Measurements from ENCODE around the gene S100A7A.

Gene S100A7A

DNA sequence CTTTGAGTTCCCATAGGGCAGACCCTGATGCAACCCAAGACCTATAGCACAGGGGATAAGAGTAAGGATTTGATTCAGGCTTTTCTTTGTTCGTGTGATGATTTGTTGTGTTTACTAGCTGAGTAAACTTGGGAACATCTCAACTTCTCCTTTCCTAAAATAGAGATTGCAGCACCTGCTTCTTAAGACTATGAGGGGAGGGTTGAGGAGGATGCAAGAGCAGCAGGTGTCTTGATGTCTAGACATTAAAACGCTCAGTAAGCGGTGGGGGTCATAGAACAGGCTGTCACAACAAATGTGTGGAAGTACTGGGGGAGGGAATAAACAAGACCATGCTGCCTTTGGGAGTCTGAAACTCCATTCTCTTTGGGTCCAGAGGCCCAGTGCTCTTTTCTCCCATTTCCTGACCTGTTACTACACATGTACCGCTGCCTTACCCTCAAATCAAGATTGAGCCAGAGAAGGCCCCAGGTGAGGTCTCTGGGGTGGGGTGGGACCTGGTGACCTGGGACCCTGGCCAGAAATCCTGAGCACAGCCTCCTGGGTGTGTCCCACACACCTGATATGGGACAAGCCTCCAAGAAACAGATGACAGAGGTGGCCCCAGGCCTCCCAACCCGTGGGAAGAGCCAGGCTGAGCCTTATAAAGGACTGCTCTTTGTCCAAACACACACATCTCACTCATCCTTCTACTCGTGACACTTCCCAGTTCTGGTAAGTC, at the start of gene S100A7A:
TSS of gene S100A7A (plus strand) at position 671 of the 721 bp plus-strand sequence. CDS start 1,563 bp downstream, outside the sequence.
- ATAC-seq (replicated peaks; ENCODE audit: extremely low read depth, poor library complexity, severe bottlenecking): no peak
- Mint-ChIP-seq H3K9me3 (no peaks in the 10 kb centered on the region), H3K27me3 (peaks cover 46% of the 10 kb centered on the region), H3K4me1 (no peaks in the 10 kb centered on the region), H3K27ac (ENCODE audit: low read depth) (no peak within 1 kb of the TSS), H3K4me3 (no peak within 1 kb of the TSS), H3K36me3 (ENCODE audit: insufficient read depth) (peaks cover 2% of the 10 kb centered on the region)
- no peak for DNase-seq (ENCODE audit: low spot score in 2 of 2)

DNA sequence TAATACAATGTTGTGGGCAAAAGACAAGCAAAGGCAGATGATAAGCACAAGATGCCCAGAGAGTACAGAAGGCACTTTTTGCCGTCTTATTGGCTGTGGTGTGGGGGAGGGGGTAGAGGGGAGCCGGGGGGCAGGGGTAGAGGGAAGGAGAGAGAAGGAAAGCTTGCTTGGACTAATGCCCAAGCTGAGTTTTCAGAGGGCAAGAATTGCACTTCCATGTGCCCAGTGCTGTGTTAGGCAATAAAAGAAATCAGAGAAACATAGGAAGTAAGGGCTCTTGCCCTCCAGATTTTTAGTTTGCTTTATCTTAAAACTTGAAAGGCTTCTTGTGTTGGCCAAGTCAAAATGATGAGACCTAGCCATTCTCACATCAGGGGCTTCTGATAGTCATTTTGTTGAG, 49.2 kb upstream of the S100A7A start:
- no peak overlapping the region for H3K27ac Mint-ChIP-seq (ENCODE audit: low read depth)
- no peaks in the 10 kb centered on the region for H3K9me3 Mint-ChIP-seq
- no peaks in the 10 kb centered on the region for H3K4me1 Mint-ChIP-seq
- peaks cover 67% of the 10 kb centered on the region for H3K27me3 Mint-ChIP-seq
- H3K36me3 Mint-ChIP-seq (ENCODE audit: insufficient read depth): no peaks in the 10 kb centered on the region
- no peak for ATAC-seq (replicated peaks; ENCODE audit: extremely low read depth, poor library complexity, severe bottlenecking)
- no peak for DNase-seq (ENCODE audit: low spot score in 2 of 2)
- H3K4me3 Mint-ChIP-seq: no peak overlapping the region

DNA sequence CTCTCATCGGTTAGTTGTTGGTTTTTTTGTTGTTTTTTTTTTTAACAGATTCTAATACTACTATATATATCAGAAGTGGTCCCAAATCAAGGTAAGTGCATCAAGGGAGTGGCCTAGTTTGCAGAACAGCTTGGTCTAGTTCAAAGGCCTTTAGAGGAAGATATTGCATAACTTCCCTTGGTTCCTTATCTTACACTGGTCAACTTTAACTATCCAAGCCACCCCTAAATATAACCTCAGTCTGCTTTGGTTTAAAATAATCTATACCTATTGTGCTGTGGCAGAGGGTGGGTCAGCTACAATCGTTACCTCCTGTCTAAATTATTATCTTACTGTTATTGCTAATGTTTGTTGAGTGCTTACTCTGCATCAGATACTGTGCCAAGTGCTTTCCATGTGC, 47.8 kb upstream of the S100A7A start:
- no peaks in the 10 kb centered on the region for H3K4me1 Mint-ChIP-seq
- DNase-seq (ENCODE audit: low spot score in 2 of 2) (no peak), ATAC-seq (replicated peaks; ENCODE audit: extremely low read depth, poor library complexity, severe bottlenecking) (no peak)
- no peaks in the 10 kb centered on the region for H3K9me3 Mint-ChIP-seq
- H3K4me3 Mint-ChIP-seq: no peak overlapping the region
- peaks cover 67% of the 10 kb centered on the region for H3K27me3 Mint-ChIP-seq
- H3K36me3 Mint-ChIP-seq (ENCODE audit: insufficient read depth): no peaks in the 10 kb centered on the region
- H3K27ac Mint-ChIP-seq (ENCODE audit: low read depth): no peak overlapping the region

DNA sequence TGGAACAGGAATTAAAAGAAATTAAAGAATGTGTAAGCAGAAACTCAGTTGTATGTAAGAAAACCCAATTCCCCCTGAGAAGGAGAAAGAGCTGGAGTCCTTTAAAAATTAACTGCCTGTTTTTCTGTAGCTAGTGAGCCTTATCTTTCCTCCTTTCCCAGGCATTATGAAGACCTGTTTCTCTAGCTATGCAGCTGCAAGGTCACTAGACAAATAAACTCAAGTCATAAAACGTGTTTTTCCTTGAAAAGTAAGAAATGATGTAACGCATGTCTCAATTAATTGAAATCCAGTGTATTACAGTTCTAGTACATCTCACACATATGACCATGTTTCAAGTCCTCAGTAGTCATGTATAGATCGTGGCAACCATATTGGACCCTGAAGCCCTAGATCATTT, 46.2 kb upstream of the S100A7A start:
- H3K27ac Mint-ChIP-seq (ENCODE audit: low read depth): no peak overlapping the region
- H3K4me1 Mint-ChIP-seq: no peaks in the 10 kb centered on the region
- H3K9me3 Mint-ChIP-seq: no peaks in the 10 kb centered on the region
- no peaks in the 10 kb centered on the region for H3K36me3 Mint-ChIP-seq (ENCODE audit: insufficient read depth)
- H3K27me3 Mint-ChIP-seq: peaks cover 61% of the 10 kb centered on the region
- ATAC-seq (replicated peaks; ENCODE audit: extremely low read depth, poor library complexity, severe bottlenecking): no peak
- no peak for DNase-seq (ENCODE audit: low spot score in 2 of 2)
- no peak overlapping the region for H3K4me3 Mint-ChIP-seq

DNA sequence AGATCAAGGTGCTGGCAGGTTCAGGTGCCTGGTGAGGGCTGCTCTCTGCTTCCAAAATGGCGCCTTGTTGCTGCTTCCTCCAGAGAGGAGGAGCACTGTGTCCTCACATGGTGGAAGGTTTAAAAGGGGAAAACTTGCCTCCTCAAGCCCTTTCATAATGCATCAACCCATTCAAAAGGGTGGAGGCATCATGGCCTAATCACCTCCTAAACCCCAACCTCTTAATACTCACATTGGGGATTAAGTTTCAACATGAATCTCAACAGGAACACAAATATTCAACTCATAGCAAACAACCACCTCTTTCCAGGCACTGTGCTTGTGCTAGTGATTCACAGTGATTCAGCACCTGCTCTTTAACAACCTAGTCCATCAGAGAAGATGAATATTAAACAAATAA, 45.1 kb upstream of the S100A7A start:
- DNase-seq (ENCODE audit: low spot score in 2 of 2) (no peak), ATAC-seq (replicated peaks; ENCODE audit: extremely low read depth, poor library complexity, severe bottlenecking) (no peak)
- H3K36me3 Mint-ChIP-seq (ENCODE audit: insufficient read depth): no peaks in the 10 kb centered on the region
- H3K9me3 Mint-ChIP-seq: no peaks in the 10 kb centered on the region
- H3K27me3 Mint-ChIP-seq: peaks cover 56% of the 10 kb centered on the region
- H3K4me3 Mint-ChIP-seq: no peak overlapping the region
- no peak overlapping the region for H3K27ac Mint-ChIP-seq (ENCODE audit: low read depth)
- H3K4me1 Mint-ChIP-seq: no peaks in the 10 kb centered on the region

DNA sequence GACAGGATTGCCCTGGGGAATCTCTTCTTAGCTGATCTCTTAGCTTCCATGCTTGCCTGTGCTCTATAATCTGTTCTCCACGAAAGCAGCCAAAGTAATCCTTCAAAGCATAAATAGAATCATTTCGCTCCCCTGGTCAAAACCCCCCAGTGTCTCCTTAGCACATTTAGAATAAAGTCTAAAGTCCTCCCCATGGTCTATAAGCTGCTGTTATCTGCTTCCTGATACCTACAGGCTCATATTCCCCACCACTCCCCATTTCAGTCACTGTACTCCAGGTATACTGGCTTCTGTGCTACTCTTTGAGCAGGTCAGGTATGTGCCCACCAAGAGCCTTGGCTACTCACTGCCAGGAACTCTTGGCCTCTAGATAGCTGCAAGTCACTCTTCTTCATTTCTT, 43.7 kb upstream of the S100A7A start:
- no peak overlapping the region for H3K4me3 Mint-ChIP-seq
- H3K27me3 Mint-ChIP-seq: peaks cover 63% of the 10 kb centered on the region
- H3K36me3 Mint-ChIP-seq (ENCODE audit: insufficient read depth): no peaks in the 10 kb centered on the region
- no peaks in the 10 kb centered on the region for H3K4me1 Mint-ChIP-seq
- no peak overlapping the region for H3K27ac Mint-ChIP-seq (ENCODE audit: low read depth)
- no peak for DNase-seq (ENCODE audit: low spot score in 2 of 2)
- no peak for ATAC-seq (replicated peaks; ENCODE audit: extremely low read depth, poor library complexity, severe bottlenecking)
- H3K9me3 Mint-ChIP-seq: no peaks in the 10 kb centered on the region

DNA sequence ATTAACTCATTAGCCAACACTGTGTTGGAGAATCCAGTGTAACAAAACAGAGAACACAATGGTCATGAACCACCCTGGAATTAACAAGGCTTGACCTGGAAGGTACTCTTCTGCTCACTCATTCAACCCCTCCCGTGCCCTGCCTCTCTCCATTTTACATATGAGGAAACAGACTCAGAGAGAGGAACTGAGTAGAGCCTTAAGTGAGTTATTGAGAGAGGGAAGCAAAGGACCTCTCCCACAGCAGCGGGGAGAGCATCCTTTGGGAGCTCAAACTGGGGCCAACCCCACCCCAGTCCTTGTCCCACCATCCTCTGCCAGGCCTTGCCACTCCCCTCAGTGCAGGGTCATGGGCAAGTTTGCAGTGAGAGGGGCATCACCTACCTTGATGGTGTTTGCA, 42.2 kb upstream of the S100A7A start:
- ATAC-seq (replicated peaks; ENCODE audit: extremely low read depth, poor library complexity, severe bottlenecking): no peak
- Mint-ChIP-seq H3K4me1 (no peaks in the 10 kb centered on the region), H3K36me3 (ENCODE audit: insufficient read depth) (no peaks in the 10 kb centered on the region)

DNA sequence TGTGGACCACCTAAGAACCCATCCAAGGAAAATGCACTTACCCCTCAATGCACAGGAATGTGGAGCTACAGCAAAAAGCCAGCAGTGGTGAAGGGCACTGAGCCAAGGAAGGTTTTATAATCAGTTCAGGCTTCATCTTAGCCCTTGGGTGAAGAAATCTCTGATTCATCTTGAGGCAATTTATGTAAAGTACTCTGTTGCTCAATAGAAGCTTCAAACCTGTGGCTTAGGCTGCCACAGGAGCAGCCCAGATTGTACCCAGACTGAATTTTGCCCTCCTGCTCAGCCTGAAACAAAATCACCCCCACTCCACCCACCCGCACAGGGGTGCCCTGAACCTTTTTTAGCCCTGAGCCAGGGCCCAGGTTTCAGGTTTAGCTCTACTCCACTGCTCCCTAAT, 40.8 kb upstream of the S100A7A start, which contains the start of gene S100A12:
TSS of gene S100A12 (minus strand) at position 111 of the 400 bp plus-strand sequence. CDS start 1,029 bp downstream, outside the sequence.
- DNase-seq (ENCODE audit: low spot score in 2 of 2) (no peak), ATAC-seq (replicated peaks; ENCODE audit: extremely low read depth, poor library complexity, severe bottlenecking) (no peak)
- Mint-ChIP-seq H3K27me3 (peaks cover 73% of the 10 kb centered on the region), H3K4me3 (no peak within 1 kb of the TSS), H3K27ac (ENCODE audit: low read depth) (no peak within 1 kb of the TSS), H3K9me3 (no peaks in the 10 kb centered on the region), H3K4me1 (no peaks in the 10 kb centered on the region), H3K36me3 (ENCODE audit: insufficient read depth) (no peaks in the 10 kb centered on the region)

More for the DNA sequence above, 42.2 kb upstream of the S100A7A start:
- Mint-ChIP-seq H3K4me3 (no peak overlapping the region), H3K27ac (ENCODE audit: low read depth) (no peak overlapping the region), H3K9me3 (no peaks in the 10 kb centered on the region), H3K27me3 (peaks cover 78% of the 10 kb centered on the region)
- DNase-seq (ENCODE audit: low spot score in 2 of 2): no peak

DNA sequence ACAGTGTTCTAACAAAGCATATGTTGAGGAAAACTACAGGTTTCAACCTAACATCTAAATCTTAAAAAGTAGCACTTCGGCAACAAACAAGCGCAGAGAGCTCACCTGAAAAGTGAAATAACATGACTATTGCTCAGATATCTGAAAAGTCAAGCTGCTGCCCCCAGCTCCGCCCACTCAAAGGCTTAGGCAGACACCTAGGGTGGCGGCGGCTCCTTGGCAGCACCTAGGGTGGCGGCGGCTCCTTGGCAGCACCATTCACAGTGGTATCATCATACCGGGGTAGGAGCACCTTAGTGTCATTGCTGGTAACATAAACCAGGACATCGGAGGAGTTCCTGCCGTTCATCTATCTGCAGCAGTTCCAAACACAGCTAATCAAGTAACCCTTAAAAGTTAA, 36.7 kb upstream of the S100A7A start:
- no peak overlapping the region for H3K27ac Mint-ChIP-seq (ENCODE audit: low read depth)
- DNase-seq (ENCODE audit: low spot score in 2 of 2) (no peak), ATAC-seq (replicated peaks; ENCODE audit: extremely low read depth, poor library complexity, severe bottlenecking) (no peak)
- peaks cover 82% of the 10 kb centered on the region for H3K27me3 Mint-ChIP-seq
- no peak overlapping the region for H3K4me3 Mint-ChIP-seq
- H3K4me1 Mint-ChIP-seq: no peaks in the 10 kb centered on the region
- H3K9me3 Mint-ChIP-seq: peaks cover 20% of the 10 kb centered on the region
- no peaks in the 10 kb centered on the region for H3K36me3 Mint-ChIP-seq (ENCODE audit: insufficient read depth)

DNA sequence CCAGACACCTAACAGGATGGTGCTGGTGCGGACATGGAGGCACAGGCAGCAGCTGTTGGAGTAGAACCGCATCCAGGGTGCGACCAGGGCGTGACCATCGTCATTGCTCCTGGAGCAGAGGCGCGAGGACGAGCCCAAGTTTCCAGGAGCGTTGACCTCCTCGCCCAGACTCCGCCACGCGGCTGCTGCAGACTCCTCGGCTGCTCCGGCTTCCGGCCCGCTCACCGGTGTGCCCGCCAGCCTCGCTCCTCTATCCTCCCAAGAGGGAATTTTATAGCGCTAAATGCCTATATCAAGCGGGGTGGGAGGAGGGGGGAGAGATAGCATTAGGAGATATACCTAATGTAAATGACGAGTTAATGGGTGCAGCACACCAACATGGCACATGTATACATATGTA, 35.6 kb upstream of the S100A7A start:
- Mint-ChIP-seq H3K36me3 (ENCODE audit: insufficient read depth) (no peaks in the 10 kb centered on the region), H3K4me1 (no peaks in the 10 kb centered on the region), H3K27me3 (peaks cover 74% of the 10 kb centered on the region), H3K27ac (ENCODE audit: low read depth) (no peak overlapping the region), H3K9me3 (peaks cover 20% of the 10 kb centered on the region), H3K4me3 (no peak overlapping the region)
- ATAC-seq (replicated peaks; ENCODE audit: extremely low read depth, poor library complexity, severe bottlenecking) (no peak), DNase-seq (ENCODE audit: low spot score in 2 of 2) (no peak)

DNA sequence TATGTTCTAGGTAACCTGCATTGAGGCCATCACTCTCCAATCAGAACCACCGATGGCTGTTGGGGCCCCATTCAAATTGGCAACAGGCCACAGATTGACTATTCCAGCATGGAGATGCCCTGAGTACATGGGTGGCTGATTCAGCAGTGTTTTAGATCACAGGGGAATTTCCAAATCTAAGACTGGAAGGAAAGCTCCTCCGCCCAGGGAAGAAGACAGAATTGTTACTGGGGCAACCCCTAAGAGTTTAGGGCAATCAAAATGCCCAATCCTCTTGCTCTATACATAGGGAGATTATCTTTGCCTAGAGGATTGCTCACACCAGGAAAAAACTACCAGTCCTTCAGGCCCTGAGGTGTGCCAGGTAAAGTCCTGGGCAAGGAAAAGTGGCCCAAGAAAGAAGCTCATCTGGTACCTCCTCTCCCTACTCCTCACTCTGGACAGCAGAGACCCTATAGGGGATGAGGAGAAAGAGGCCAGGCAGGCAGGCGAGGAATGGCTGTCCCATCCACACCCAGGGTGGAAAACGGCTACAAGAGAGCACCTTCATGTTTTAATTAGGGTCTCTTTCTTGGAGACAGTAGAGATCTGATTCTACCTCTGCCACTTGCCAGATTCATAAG, 31.3 kb upstream of the S100A7A start:
- Mint-ChIP-seq H3K9me3 (peaks cover 20% of the 10 kb centered on the region), H3K27me3 (peaks cover 61% of the 10 kb centered on the region), H3K4me3 (no peak overlapping the region), H3K4me1 (no peaks in the 10 kb centered on the region), H3K36me3 (ENCODE audit: insufficient read depth) (no peaks in the 10 kb centered on the region), H3K27ac (ENCODE audit: low read depth) (no peak overlapping the region)
- ATAC-seq (replicated peaks; ENCODE audit: extremely low read depth, poor library complexity, severe bottlenecking): no peak
- DNase-seq (ENCODE audit: low spot score in 2 of 2): no peak

DNA sequence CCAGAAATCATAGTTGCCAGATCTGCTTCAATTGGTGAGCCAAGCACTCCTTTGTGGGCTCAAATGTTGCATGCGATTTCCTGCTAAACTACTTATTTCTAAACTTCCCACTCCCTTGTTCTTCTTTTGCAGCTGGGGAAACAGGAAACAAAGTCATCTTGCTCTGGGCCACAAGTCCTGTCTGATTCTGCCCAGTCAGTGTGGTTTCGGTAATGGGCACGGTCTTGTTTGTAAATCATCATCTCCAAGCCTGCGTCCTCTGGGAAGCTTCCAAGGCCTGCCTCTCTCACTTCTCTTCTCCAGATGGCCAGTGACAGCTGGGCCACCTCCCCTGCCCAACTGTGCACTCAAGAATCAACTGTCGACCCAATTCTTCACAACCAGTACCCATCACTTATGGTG, 29.8 kb upstream of the S100A7A start:
- no peak for ATAC-seq (replicated peaks; ENCODE audit: extremely low read depth, poor library complexity, severe bottlenecking)
- Mint-ChIP-seq H3K27me3 (peaks cover 67% of the 10 kb centered on the region), H3K4me1 (no peaks in the 10 kb centered on the region), H3K36me3 (ENCODE audit: insufficient read depth) (no peaks in the 10 kb centered on the region), H3K9me3 (peaks cover 13% of the 10 kb centered on the region), H3K4me3 (no peak overlapping the region), H3K27ac (ENCODE audit: low read depth) (no peak overlapping the region)
- DNase-seq (ENCODE audit: low spot score in 2 of 2): no peak

DNA sequence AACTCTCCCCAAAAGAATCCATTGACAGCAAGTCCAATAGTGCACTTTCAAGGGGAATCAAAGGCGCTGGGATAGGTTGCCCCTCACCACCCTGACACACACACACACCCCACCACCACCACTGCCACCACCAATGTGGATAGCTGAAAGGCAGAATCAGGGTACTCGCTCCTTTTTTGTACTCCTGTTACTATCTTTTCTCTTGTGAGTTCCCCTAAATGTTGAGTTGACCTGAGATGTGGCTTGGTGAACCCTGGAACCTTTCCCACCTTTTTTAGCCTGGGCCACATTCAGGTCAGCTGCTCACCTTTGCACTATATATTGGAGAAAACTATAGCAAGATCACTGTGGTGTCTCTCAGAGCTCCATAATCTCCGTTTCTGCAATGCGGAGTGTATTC, 29.3 kb upstream of the S100A7A start:
- ATAC-seq (replicated peaks; ENCODE audit: extremely low read depth, poor library complexity, severe bottlenecking): no peak
- Mint-ChIP-seq H3K4me3 (no peak overlapping the region), H3K36me3 (ENCODE audit: insufficient read depth) (no peaks in the 10 kb centered on the region), H3K9me3 (peaks cover 8% of the 10 kb centered on the region), H3K4me1 (no peaks in the 10 kb centered on the region), H3K27ac (ENCODE audit: low read depth) (no peak overlapping the region), H3K27me3 (peaks cover 66% of the 10 kb centered on the region)
- no peak for DNase-seq (ENCODE audit: low spot score in 2 of 2)

Data from central memory CD8-positive, alpha-beta T cell (primary cell).